Chondrocyte (in vitro differentiated cells): ENCODE measurements around the gene OR52E8. TPM values are rescaled to one million over a fixed set of nuclear protein-coding genes. Genes with fewer than 3 reads are reported as not detected.

Experiments
- DNase-seq: peaks from one replicate; pipeline ENCODE4 v3.0.0; 2021; ENCODE audit warnings: mixed read lengths, low spot score
- H3K27ac Mint-ChIP-seq: one replicate; pipeline ENCODE4 v1.8.0; 2021; ENCODE audit warnings: mild to moderate bottlenecking, moderate library complexity, mixed read lengths; ENCODE audit not compliant: unreplicated experiment
- H3K27me3 Mint-ChIP-seq: 2 replicates; pipeline ENCODE4 v1.8.0; 2021; ENCODE audit warnings: low read depth, mixed read lengths
- H3K36me3 Mint-ChIP-seq: 2 replicates; pipeline ENCODE4 v1.8.0; 2021; ENCODE audit warnings: low read depth, mixed read lengths
- H3K4me1 Mint-ChIP-seq: 2 replicates; pipeline ENCODE4 v1.8.0; 2021; ENCODE audit warnings: low read depth, mild to moderate bottlenecking, mixed read lengths
- H3K4me3 Mint-ChIP-seq: one replicate; pipeline ENCODE4 v1.8.0; 2021; ENCODE audit warnings: mild to moderate bottlenecking, moderate library complexity, mixed read lengths; ENCODE audit not compliant: unreplicated experiment
- H3K9me3 Mint-ChIP-seq: 2 replicates; pipeline ENCODE4 v1.8.0; 2021; ENCODE audit warnings: low read depth, mixed read lengths
- CTCF ChIP-seq: fragments of 200-600 bp; sonication (generic); IDR thresholded peaks from 2 replicates; pipeline ENCODE4 v1.5.0; 2021; ENCODE audit warnings: antibody characterized with exemption, mild to moderate bottlenecking, moderate library complexity
- total RNA-seq: library from RNA; stranded (reverse); gene quantifications from 3 replicates; pipeline ENCODE4 v1.2.1, GENCODE V29; 2021

The OR52E8 gene
- total RNA-seq, 1 donor from 2014 or later: not detected

DNA sequence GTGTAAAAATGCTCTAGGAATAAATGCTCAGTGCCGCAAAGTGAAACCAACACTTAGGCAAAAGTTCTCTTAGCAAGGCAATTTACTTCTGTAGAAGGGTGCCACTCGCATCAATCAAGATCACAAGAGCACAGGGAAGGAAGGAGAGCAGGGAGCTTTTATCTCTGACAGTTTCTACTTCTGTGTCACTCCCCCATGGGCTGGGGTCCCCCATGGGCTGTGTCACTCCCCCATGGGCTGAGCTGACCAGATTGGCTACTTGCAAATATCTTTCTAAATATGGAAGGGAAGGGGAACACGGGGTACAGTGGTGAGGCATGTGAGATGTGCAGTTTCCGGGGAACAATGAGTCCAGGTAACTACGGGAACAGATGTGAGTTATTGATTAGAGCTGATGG, 48.4 kb downstream of the OR52E8 start:
- no peak overlapping the region for H3K27ac Mint-ChIP-seq
- H3K4me3 Mint-ChIP-seq: peak overlapping the region; percentile 76
- H3K27me3 Mint-ChIP-seq: peaks cover 55% of the 10 kb centered on the region
- peaks cover 4% of the 10 kb centered on the region for H3K9me3 Mint-ChIP-seq
- peaks cover 3% of the 10 kb centered on the region for H3K36me3 Mint-ChIP-seq
- no peak for TF ChIP-seq CTCF
- DNase-seq: no peak
- H3K4me1 Mint-ChIP-seq: peaks cover 12% of the 10 kb centered on the region

DNA sequence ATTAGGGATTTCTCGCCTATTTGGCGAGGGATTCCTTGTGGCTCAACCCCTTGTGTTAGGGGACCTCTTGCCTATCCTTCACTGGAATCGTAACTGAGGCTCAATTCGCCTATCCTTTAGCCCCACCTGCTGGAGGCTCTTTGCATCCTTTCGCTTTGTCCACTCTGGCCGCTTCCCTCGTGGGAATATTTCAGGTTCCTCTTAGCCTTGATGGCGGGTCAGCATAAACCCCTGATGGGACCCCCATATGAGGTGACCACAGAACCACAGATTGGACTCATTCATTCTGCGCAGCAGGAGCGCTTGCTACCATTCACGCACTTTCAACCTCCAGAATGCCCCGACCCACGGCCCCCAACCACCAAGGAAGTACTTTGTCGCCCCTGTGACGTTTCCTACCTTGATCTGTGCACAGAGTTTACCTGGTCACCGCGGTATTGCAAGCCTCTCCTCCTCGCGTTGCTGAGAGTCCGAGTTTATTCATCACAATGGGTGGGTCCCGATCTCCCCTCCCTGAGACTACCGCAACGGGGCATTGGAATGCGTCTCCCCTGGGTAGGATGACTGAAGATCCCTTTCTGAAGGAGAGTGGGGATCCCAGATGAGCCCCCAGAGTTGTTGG, 48.9 kb downstream of the OR52E8 start, which contains the start of gene OR52N2:
Gene OR52N2 (plus strand): TSS at position 425 of the 622 bp plus-strand sequence. CDS start 11,412 bp downstream, outside the sequence.
- Mint-ChIP-seq H3K27me3 (peaks cover 53% of the 10 kb centered on the region), H3K27ac (no peak within 1 kb of the TSS), H3K4me1 (peaks cover 12% of the 10 kb centered on the region), H3K36me3 (peaks cover 3% of the 10 kb centered on the region), H3K4me3 (peak within 1 kb of the TSS; percentile 76), H3K9me3 (peaks cover 6% of the 10 kb centered on the region)
- TF ChIP-seq CTCF: peak; percentile 97
- no peak for DNase-seq

DNA sequence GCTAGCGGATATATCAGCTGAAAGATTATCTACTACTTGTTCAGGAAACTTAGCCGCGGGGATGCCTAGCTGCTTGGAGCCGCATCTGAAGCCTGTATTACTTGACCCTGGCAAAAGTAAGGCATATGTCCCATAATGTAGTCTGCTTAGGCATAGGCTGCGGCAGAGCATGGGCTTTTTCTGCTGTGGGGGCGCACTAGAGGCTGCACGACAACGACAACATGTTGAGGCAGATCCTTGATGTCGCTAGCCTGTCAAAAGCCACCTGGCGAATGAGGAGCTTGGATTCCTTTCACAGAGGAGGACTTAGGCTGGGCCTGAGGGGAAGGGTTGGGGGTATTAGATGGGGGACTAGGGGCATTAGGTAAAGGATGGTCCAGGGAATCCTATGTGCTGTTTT, 49.9 kb downstream of the OR52E8 start:
- peaks cover 3% of the 10 kb centered on the region for H3K36me3 Mint-ChIP-seq

More for the DNA sequence above, 49.9 kb downstream of the OR52E8 start:
- Mint-ChIP-seq H3K4me1 (peaks cover 12% of the 10 kb centered on the region), H3K4me3 (no peak overlapping the region), H3K27me3 (peaks cover 57% of the 10 kb centered on the region), H3K27ac (no peak overlapping the region), H3K9me3 (peaks cover 12% of the 10 kb centered on the region)
- no peak for DNase-seq
- no peak for TF ChIP-seq CTCF

Other genes starting within 250 kb of the OR52E8 start
- gene TRIM34, start 232.7 kb downstream of the OR52E8 start, total RNA-seq: 1.6 to 4.0 TPM (median 2.1 TPM) in 3 replicates
- 31.0 to 36.2 TPM (median 34.1 TPM) in 3 replicates for gene TRIM5, start 172.6 kb downstream of the OR52E8 start, total RNA-seq
- 85.9 to 108 TPM (median 94.7 TPM) in 3 replicates for gene TRIM22, start 167.9 kb downstream of the OR52E8 start, total RNA-seq
- gene OR56B1, start 121.2 kb downstream of the OR52E8 start, total RNA-seq: not detected in 3 replicates
- gene OR52N4, start 103.4 kb downstream of the OR52E8 start, total RNA-seq: not detected in 3 replicates
- gene OR52N5, start 74.3 kb downstream of the OR52E8 start, total RNA-seq: not detected in 3 replicates
- gene OR52N1, start 66.4 kb downstream of the OR52E8 start, total RNA-seq: not detected in 3 replicates
- not detected in 3 replicates for gene OR52N2, start 48.8 kb downstream of the OR52E8 start, total RNA-seq
- not detected in 3 replicates for gene OR52E6, start 15.8 kb downstream of the OR52E8 start, total RNA-seq
- not detected in 3 replicates for gene OR52E4, start 22.9 kb upstream of the OR52E8 start, total RNA-seq
- not detected in 3 replicates for gene OR52E5, start 35.5 kb upstream of the OR52E8 start, total RNA-seq
- not detected in 3 replicates for gene OR56A3, start 84.6 kb upstream of the OR52E8 start, total RNA-seq
- gene OR56A5, start 110.8 kb upstream of the OR52E8 start, total RNA-seq: not detected in 3 replicates
- gene OR52L1, start 129.3 kb upstream of the OR52E8 start, total RNA-seq: not detected in 3 replicates
- gene OR56A4, start 149.3 kb upstream of the OR52E8 start, total RNA-seq: not detected in 3 replicates
- gene OR56A1, start 173.1 kb upstream of the OR52E8 start, total RNA-seq: not detected in 3 replicates
- gene OR56B4, start 250.0 kb upstream of the OR52E8 start, total RNA-seq: not detected in 3 replicates